Cortex of kidney (tissue), 1 donor: Measurements from ENCODE around the gene PDX1.

Experiments
- DNase-seq: peaks from one replicate; lab custom pipeline; 2025; lab: John Stamatoyannopoulos, UW

PDX1 gene

GRCh38 chr13:27922883-27923612, 3.2 kb downstream of the PDX1 start:
- DNase-seq: no peak

GRCh38 chr13:27923794-27924528, 4.2 kb downstream of the PDX1 start:
- no peak for DNase-seq

GRCh38 chr13:27924529-27925141, 4.8 kb downstream of the PDX1 start:
- DNase-seq: no peak

GRCh38 chr13:27925220-27925991, 5.6 kb downstream of the PDX1 start:
- no peak for DNase-seq

- DNase-seq: no peak
Observed at GRCh38 chr13:27926644-27927434, 7.0 kb downstream of the PDX1 start.

- DNase-seq: no peak
Observed at GRCh38 chr13:27927444-27928352, 7.9 kb downstream of the PDX1 start.

GRCh38 chr13:27928353-27928804, 8.6 kb downstream of the PDX1 start:
- no peak for DNase-seq

- no peak for DNase-seq
Observed at GRCh38 chr13:27928805-27929753, 9.3 kb downstream of the PDX1 start.

GRCh38 chr13:27929868-27930267, 10.1 kb downstream of the PDX1 start:
- no peak for DNase-seq

- no peak for DNase-seq
Observed at GRCh38 chr13:27933118-27933517, 13.3 kb downstream of the PDX1 start.

- DNase-seq: no peak
Observed at GRCh38 chr13:27933580-27934328, 14.0 kb downstream of the PDX1 start.

GRCh38 chr13:27942972-27943371, 23.2 kb downstream of the PDX1 start:
- no peak for DNase-seq

- no peak for DNase-seq
Observed at GRCh38 chr13:27952876-27953675, 33.3 kb downstream of the PDX1 start.

- no peak for DNase-seq
Observed at GRCh38 chr13:27953676-27954405, 34.0 kb downstream of the PDX1 start.

- no peak for DNase-seq
Observed at GRCh38 chr13:27954406-27954851, 34.6 kb downstream of the PDX1 start.

GRCh38 chr13:27955014-27955591, 35.3 kb downstream of the PDX1 start:
- DNase-seq: no peak
